ENCODE results near the gene ACSF2.

Gene ACSF2

GRCh38 chr17:50517011-50517410, 91.0 kb downstream of the ACSF2 start:
- H3K27me3 ChIP-seq (ENCODE audit: insufficient read depth, poor library complexity, severe bottlenecking), result no peaks in the 10 kb centered on the region
- no peak for TF ChIP-seq POLR2AphosphoS5 (IDR thresholded peaks at IDR 0.05; ENCODE audit: low read depth)
- TF ChIP-seq SPI1 (IDR thresholded peaks at IDR 0.05; ENCODE audit: borderline replicate concordance, low read depth), result no peak
- TF ChIP-seq CTCF (IDR thresholded peaks at IDR 0.05; ENCODE audit: insufficient read depth, low read length), result no peak
- no peak for TF ChIP-seq REST (IDR thresholded peaks at IDR 0.05; ENCODE audit: insufficient replicate concordance, low read depth)
- no peak for TF ChIP-seq GABPA (IDR thresholded peaks at IDR 0.05; ENCODE audit: low read depth)
- no peak overlapping the region for H3K4me3 ChIP-seq (replicated peaks; ENCODE audit: insufficient read depth, low read length)
- H3K27ac ChIP-seq (replicated peaks), result no peak overlapping the region
- DNase-seq (ENCODE audit: low read depth in 1 of 2, low spot score in 1 of 2), result no peak

- DNase-seq (ENCODE audit: low read depth in 1 of 2, low spot score in 1 of 2), result no peak
- TF ChIP-seq SPI1 (IDR thresholded peaks at IDR 0.05; ENCODE audit: borderline replicate concordance, low read depth), result no peak
- no peak for TF ChIP-seq REST (IDR thresholded peaks at IDR 0.05; ENCODE audit: insufficient replicate concordance, low read depth)
- no peak for TF ChIP-seq GABPA (IDR thresholded peaks at IDR 0.05; ENCODE audit: low read depth)
- no peak for TF ChIP-seq CTCF (IDR thresholded peaks at IDR 0.05; ENCODE audit: insufficient read depth, low read length)
- no peak overlapping the region for H3K4me3 ChIP-seq (replicated peaks; ENCODE audit: insufficient read depth, low read length)
These were observed 91.7 kb downstream of the ACSF2 start for GRCh38 chr17:50517504-50518383.

GRCh38 chr17:50518384-50519023, 92.5 kb downstream of the ACSF2 start:
- Histone ChIP-seq H3K4me3 (replicated peaks; ENCODE audit: insufficient read depth, low read length) (no peak overlapping the region), H3K27me3 (ENCODE audit: insufficient read depth, poor library complexity, severe bottlenecking) (no peaks in the 10 kb centered on the region), H3K27ac (replicated peaks) (no peak overlapping the region)
- no peak for DNase-seq (ENCODE audit: low read depth in 1 of 2, low spot score in 1 of 2)
- TF ChIP-seq REST (IDR thresholded peaks at IDR 0.05; ENCODE audit: insufficient replicate concordance, low read depth) (no peak), GABPA (IDR thresholded peaks at IDR 0.05; ENCODE audit: low read depth) (no peak), POLR2AphosphoS5 (IDR thresholded peaks at IDR 0.05; ENCODE audit: low read depth) (no peak), SPI1 (IDR thresholded peaks at IDR 0.05; ENCODE audit: borderline replicate concordance, low read depth) (no peak), CTCF (IDR thresholded peaks at IDR 0.05; ENCODE audit: insufficient read depth, low read length) (no peak)

More at GRCh38 chr17:50517504-50518383, 91.7 kb downstream of the ACSF2 start:
- Histone ChIP-seq H3K27me3 (ENCODE audit: insufficient read depth, poor library complexity, severe bottlenecking) (no peaks in the 10 kb centered on the region), H3K27ac (replicated peaks) (no peak overlapping the region)
